NB4 (cell line): ENCODE data around the gene TFF1.
"Not testable (repeated sequence)": the region's sequence is repeated elsewhere in the genome, so short reads cannot be mapped to it uniquely, and the experiment has no call there.

ENCODE experiments used
- DNase-seq: peaks from one replicate; pipeline ENCODE4 v3.0.0; 2010; ENCODE audit warnings: low read depth
- H3K4me3 ChIP-seq: one replicate; pipeline ENCODE4 v1.5.1; 2011; ENCODE audit warnings: mild to moderate bottlenecking, low read depth, low read length, moderate library complexity
- MYC ChIP-seq: IDR thresholded peaks from 2 replicates; pipeline ENCODE4 v1.6.1; 2011; ENCODE audit warnings: low read depth, low read length
- POLR2A ChIP-seq: IDR thresholded peaks from 2 replicates; pipeline ENCODE4 v1.6.1; 2011; ENCODE audit warnings: mild to moderate bottlenecking; ENCODE audit not compliant: insufficient read length; ENCODE audit errors: extremely low read depth
- TF ChIP-seq, protein P1 (sequence below): IDR thresholded peaks from 2 replicates; pipeline ENCODE4 v1.6.1; 2011; ENCODE audit warnings: low read depth, low read length
- TF ChIP-seq, protein P2 (sequence below): IDR thresholded peaks from one replicate; pipeline ENCODE4 v1.5.1; 2012; ENCODE audit warnings: low read depth, low read length

The TFF1 gene

DNA sequence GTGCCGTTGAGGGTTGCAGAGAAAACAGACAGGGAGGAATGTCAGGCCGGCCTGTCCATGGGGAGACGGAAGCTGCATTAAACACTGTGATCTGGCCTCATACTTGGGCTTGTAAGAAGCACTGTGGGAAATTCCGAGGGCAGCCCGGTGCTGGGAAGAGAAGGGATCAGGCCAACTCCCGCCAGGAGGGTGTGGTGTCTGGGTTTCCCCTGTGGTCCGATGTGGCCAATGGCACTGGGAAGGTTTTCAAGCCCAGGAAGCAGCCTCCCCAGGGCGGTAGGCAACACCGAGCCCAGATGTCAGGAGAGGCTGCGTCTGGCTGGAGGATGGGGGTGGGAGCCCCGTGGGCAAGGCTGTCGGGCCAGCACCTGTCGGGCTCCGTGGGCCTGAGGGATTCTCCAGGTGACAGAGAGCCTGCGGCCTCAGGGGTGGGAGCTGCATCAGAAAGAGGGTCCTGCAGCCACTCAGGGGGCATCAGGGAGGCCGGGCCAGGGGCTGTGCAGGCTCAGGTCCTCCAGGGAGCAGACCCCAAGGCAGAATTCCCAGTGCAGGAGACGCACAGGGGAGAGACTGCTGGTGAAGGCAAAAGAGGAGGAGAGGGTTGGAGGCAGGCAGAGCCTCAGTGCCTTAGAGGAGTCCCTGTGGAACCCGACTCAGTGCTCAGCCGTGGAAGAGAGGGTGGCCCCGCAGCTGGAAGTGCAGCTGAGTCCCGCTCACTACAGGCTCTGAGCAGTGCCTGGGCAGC is 45.7 kb upstream of the TFF1 start:
- no peak overlapping the region for H3K4me3 ChIP-seq
- DNase-seq, result no peak
- TF ChIP-seq POLR2A (no peak), MYC (no peak)
- TF ChIP-seq, protein P1, sequence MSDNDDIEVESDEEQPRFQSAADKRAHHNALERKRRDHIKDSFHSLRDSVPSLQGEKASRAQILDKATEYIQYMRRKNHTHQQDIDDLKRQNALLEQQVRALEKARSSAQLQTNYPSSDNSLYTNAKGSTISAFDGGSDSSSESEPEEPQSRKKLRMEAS, result no peak
- TF ChIP-seq, protein P2, sequence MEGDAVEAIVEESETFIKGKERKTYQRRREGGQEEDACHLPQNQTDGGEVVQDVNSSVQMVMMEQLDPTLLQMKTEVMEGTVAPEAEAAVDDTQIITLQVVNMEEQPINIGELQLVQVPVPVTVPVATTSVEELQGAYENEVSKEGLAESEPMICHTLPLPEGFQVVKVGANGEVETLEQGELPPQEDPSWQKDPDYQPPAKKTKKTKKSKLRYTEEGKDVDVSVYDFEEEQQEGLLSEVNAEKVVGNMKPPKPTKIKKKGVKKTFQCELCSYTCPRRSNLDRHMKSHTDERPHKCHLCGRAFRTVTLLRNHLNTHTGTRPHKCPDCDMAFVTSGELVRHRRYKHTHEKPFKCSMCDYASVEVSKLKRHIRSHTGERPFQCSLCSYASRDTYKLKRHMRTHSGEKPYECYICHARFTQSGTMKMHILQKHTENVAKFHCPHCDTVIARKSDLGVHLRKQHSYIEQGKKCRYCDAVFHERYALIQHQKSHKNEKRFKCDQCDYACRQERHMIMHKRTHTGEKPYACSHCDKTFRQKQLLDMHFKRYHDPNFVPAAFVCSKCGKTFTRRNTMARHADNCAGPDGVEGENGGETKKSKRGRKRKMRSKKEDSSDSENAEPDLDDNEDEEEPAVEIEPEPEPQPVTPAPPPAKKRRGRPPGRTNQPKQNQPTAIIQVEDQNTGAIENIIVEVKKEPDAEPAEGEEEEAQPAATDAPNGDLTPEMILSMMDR, result no peak

DNA sequence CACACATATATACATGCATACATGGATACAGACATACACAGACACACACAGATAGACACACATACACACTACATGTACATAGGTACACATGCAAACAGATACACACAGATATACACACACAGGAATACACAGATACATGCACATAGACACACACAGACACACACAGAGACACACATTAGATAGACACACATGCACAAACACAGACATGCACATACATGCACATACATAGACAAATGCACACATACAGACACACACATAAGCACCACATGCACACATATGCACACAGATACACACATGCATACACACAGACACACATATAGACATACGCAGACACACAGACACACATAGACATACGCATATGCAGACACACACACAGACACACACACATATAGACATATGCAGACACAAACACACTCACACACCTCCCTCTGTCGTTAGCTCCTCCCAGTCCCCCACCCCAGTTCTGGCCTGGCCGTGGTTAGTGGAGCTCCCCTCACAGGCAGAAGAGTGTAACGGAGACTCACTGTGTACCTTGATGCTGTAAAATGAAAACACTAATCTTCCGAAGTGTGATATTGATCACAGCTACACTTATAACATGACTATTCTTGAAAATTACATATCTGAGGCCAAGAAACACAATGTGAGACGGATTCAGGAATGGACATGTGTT is 45.0 kb upstream of the TFF1 start:
- TF ChIP-seq, protein P2, result peak; percentile 19
- TF ChIP-seq, protein P1, result no peak
- no peak for DNase-seq
- no peak overlapping the region for H3K4me3 ChIP-seq

DNA sequence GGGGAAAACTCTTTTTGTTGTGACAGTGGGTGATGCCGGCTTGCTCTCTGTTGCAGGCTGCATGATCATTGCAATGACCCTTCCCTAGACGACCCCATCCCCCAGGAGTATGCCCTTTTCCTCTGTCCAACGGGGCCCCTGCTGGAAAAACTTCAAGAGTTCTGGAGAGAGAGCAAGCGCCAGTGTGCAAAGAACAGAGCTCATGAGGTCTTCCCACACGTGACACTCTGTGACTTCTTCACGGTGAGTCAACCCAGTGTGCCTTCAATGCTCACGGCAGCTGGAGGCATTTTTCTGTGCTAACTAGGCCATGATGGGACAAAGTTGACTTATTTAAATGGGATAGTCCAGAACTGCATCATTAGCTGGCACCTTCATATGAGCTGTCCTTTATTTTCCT is 43.0 kb upstream of the TFF1 start:
- H3K4me3 ChIP-seq, result no peak overlapping the region
- DNase-seq, result no peak
- TF ChIP-seq POLR2A (no peak), MYC (no peak)
- TF ChIP-seq, protein P2, result no peak
- TF ChIP-seq, protein P1, result no peak

DNA sequence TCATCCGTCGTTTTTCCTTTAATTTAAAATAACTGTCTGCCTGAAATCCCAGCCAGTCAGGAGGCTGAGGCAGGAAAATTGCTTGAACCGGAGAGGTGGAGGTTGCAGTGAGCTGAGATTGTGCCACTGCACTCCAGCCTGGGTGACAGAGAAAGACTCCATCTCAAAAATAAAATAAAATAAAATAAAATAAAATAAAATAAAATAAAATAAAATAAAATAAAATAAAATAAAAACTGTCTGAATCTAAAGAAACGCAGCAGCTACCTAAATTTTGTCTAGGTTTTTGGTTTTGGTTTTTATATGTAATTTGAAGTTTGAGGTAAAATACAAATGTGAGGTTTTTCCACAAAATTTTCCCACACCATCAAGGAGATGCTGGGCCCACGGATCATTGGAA is 42.4 kb upstream of the TFF1 start:
- not testable (repeated sequence) for DNase-seq, H3K4me3 ChIP-seq

DNA sequence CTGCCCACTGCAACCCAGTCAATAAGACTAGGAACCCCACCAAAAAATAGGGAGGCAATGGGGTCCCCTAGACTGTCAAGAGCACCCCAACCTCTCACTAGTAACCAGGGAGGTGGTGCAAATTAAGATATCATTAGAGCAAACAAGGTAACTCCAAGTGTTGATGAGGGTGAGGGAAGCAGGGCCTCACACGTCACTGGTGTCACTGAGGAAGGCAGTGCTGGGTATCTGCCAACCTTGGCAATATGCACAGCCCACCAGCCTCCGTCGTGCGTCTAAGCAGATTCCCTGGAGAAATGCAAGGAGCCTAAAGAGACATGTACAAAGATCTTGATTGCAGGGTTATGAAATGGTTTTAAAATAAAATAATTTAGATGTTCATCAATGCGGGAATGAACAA is 41.1 kb upstream of the TFF1 start:
- no peak for DNase-seq
- TF ChIP-seq, protein P2, result no peak
- TF ChIP-seq POLR2A, result no peak
- no peak for TF ChIP-seq MYC
- TF ChIP-seq, protein P1, result no peak
- no peak overlapping the region for H3K4me3 ChIP-seq

DNA sequence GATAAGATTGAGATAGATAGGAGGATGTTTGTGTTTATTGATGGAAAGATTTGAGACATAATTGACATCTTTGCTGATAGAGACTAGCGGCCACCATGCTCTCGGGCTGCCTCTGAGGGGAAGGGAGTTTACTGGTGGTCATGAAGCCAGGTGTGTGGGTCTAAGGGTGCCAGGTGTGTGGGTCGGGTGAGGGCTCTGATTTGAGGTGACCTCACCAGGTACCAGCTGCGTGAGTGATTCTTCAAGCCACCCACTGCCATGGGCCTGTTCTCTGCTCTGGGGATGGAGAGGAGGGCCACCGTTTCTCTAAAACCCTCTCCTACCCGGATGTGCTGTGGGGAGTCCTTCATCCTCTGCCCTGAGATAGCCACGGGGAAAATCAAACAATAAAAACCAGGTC is 40.5 kb upstream of the TFF1 start:
- no peak for DNase-seq
- TF ChIP-seq MYC (no peak), POLR2A (no peak)
- TF ChIP-seq, protein P1, result no peak
- TF ChIP-seq, protein P2, result no peak
- H3K4me3 ChIP-seq, result no peak overlapping the region
